Measurements from ENCODE around the gene HRAS.
"Not testable (repeated sequence)": the region's sequence is repeated elsewhere in the genome, so short reads cannot be mapped to it uniquely, and the experiment has no call there.

HRAS gene

DNA sequence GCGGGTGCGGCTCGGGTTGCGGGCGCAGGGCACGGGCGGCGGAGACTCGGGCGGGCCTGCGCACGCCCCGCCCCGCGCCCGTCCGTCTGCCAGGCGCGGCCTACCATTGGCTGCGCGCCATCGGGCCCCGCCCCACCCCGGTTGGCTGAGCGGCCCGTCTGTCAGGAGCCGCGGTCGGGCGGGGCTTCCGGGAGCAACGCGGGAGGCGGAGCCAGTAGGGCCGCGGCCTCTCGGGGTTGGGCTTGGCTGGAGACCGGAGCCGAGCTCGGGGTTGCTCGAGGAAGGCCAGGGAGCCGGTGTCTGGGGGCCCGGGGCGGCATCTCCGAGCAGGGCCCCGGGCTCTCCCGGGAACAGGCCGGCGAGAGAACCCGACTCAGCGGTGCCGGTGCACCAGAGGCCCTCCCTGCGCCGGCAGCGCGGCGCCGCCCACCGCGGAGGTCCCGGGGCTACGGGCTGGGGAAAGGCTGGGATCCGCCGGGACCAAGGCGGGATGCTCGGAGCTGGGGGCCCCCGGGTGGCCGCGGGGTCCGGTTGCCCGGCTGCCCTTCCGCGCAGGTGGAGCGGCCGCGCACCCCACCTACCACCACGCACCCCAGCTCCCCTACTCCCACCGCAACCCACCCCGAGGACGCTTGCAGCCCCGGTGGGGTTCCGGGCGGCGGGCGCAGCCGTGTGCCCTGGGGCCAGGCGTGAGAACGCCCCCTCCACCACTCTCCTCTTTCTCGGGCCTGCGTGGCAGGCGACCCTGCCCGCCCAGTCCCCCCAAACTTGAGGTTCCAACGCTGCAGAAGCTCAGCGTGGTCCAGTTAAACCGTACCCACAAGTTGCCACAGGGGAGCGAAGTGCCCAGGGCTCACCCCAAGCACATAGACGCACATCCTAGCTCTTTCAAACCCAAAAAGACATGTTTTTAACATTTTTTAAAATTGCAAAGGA is at the start of gene HRAS:
HRAS (minus strand) TSS at position 58 of the 936 bp plus-strand sequence.
- DNase-seq = peak; percentile 93

DNA sequence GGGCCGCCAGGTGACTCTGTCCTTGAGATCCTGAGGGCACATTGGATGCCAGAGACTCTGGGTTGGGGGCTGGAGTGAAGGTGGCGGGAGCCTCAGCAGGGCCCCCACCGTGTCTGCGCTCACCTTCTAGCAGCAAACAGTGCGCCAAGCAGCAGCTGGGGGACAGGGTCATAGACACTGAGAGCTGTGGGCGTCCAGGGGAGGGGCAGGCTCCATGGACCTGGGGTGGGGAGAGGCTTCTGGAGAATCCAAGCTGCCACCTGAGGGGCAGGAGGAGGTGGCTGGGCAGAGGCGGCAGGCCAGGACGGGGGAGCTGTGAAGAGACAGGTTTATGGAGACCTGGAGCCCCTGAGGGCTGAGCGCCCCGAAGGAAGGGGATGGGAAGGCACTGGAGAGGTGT is 48.9 kb upstream of the HRAS start:
- no peak for DNase-seq

DNA sequence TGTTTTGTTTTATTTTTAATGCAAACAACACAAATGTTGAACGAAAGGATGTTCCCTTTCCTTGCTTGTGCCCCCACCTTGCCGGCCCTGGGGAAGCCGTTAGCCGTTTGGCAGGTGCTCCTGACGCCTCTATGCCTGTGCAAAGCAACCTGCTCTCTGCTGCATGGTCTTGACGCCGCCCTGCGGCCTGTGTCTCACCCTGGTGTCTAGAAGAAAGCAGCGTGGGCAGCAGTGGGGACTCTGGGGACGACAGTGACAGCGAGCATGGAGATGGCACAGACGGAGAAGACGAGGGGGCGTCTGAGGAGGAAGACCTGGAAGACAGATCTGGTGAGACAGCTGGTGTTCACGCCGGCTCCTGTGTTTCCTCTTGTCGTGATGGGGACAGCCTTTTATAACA is 46.4 kb upstream of the HRAS start:
- DNase-seq = no peak

DNA sequence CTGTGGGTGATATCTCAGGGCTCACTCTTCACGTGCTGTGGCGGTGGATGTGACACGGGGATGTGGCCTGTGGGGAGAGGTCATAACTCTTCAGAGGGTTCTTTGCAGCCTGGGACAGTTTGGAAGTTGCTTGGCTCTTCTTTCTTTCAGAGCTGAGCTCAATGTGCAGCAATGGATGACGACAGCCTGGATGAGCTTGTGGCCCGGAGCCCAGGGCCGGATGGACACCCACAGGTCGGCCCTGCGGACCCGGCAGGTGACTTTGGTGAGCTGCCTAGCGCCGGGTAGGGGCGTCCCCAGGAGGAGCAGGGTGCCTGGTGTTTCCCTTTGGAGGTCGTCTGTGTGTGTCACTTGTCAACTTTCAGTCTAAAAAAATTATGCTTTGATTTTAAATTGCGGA is 46.0 kb upstream of the HRAS start:
- no peak for DNase-seq

DNA sequence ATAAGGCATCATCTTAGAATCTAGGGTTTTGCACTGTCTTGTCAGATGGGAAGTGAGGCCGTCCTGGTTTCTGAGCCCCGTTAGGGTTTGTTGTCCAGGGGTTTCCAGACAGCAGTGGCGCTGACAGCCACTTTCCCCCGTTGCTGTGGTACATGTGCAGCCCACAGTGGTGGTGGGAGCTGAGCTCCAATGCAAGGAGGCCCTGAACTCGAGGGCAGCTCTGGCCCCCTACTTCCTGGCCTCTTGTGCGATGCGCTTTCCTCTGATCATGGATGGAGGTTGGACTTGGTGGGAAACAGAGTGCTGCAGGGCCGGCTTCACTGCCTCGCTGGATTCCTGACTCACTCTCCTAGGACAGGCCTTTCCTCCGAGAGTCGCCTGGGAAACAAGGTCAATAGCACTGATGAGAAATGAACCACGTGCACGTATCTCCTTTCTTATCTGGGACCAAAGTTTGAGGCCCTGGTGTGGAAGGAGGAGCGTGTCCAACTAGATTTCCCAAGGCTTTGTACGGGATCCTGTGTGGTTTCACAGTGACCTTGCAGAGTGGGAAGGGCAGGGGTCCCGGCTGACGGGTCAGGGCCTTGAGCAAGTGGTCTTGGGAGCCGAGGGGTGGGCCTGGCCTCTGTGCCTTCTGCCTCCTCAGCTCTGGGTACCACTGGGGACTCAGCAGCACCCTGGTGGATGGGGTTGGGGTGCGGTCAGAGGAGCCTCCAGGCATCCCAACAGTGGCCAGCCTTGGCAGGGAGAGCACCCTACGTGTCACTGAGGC is 44.6 kb upstream of the HRAS start:
- no peak for DNase-seq

DNA sequence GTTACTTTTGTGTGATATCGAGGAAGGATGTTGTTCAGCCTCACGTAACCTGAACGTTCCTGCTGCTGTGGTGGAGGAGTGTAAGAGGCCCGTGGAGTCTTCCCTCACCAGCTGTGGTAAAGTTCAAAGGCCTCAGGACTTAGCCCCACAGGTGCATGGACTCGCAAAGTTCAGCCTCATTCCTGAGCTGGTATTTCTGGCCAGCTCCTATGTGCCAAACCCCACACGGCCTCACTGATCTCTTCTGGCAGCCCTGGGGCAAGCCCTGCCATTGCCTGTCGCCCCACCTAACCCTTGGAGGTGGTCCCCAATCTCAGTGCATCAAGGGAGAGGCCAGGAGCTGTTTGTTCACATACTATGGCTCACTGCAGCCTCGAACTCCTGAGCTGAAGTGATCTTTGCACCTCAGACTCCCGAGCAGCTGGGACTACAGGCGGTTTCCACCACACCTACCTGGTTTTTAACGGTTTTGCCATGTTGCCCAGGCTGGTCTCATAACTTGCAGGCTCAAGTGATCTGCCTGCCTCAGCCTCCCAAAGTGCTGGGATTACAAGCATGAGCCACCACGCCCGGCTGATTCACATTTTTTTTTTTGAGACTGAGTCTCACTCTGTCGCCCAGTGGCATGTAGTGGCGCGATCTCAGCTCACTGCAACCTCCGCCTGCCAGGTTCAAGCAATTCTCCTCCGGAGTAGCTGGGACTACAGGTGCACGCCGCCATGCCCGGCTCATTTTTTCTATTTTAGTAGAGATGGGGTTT is 43.1 kb upstream of the HRAS start:
- DNase-seq = no peak

DNA sequence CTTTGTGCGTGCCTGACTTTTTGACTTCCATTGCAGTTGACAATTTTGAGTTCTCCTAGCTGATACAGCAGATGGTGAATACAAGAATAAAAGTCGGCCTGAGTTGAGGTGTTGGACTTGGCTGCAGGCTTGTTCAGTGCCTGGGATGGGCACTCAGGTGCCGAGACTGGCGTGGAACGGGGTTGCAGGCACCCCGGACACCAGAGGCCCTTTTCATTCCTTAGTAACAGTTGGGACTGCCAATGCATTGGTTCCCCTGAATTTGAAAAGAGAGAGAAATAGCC is 42.2 kb upstream of the HRAS start:
- no peak for DNase-seq

DNA sequence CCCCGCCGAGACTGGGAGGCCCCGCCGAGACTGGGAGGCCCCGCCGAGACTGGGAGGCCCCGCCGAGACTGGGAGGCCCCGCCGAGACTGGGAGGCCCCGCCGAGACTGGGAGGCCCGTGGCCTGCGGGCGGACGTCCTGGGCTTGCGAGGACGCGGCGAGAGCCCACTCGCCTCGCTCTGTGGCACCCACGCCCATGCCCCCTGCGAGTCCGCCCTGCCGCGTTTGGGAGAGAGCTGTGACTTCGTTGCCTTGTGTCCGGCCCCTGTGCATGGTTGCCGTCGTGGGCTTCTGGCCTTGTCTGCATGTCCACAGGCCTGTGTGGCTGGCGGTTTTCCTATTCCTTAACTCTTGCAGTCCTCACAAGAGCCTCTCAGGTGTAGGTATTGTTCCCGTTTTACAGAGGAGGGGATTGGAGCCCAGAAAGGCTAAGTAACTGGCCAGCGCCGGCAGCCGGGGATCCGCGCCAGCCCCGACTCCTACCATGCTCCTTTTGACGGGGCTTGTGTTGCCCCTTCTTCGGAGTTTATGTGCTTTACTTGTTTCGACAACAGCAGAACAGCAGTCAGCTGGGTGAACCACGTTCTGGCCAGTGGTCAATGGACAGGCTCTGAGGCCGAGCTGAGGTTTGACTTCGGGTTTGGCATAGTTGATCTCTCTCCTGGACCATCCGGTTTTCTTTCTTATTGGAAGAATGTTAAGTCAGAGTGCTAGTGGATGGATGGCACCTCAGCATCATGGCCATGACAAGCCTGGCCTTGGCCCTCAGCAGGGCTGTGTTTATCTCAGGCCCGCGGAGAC is 41.6 kb upstream of the HRAS start:
- no peak for DNase-seq

DNA sequence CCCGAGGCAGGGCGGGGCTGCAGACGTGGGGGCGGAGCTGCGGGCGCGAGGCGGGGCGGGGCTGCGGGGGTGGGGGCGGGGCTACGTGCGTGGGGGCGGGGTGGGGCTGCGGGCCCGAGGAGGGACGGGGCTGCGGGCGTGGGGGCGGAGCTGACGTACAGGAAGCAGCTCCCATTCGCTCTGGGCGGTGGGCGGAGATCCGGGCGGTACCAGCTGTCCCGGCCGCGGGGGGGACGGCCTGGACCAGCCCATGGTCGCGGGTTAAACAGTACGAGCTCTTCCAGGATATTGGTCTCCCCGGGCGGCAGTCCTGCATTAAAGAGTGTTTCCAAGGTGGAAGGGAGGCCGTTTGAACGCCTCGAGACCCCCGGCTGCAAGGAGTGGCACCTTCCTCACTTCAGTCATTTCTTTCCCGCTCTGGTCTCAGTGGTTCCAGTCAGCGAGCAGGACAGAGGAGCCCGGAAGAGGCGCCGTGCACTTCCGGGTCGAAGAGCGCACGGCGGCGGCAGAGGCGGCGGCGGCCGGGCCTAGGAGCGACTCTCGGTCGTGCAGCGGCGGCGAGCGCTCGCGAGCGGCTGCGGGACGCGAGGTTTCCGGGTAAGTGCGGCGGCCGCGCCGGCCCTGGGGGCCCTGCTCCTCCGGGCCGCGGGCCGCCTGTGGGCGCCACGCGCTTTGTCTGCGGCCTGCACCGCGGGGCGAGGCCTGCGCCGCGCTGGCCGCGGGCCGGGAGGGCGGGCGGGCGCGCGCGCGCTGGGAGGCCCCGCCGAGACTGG is 40.8 kb upstream of the HRAS start, which contains the start of gene PHRF1:
PHRF1 (plus strand) TSS at position 475 of the 773 bp plus-strand sequence. CDS start 5,043 bp downstream, outside the sequence.
- DNase-seq = peak; percentile 91

DNA sequence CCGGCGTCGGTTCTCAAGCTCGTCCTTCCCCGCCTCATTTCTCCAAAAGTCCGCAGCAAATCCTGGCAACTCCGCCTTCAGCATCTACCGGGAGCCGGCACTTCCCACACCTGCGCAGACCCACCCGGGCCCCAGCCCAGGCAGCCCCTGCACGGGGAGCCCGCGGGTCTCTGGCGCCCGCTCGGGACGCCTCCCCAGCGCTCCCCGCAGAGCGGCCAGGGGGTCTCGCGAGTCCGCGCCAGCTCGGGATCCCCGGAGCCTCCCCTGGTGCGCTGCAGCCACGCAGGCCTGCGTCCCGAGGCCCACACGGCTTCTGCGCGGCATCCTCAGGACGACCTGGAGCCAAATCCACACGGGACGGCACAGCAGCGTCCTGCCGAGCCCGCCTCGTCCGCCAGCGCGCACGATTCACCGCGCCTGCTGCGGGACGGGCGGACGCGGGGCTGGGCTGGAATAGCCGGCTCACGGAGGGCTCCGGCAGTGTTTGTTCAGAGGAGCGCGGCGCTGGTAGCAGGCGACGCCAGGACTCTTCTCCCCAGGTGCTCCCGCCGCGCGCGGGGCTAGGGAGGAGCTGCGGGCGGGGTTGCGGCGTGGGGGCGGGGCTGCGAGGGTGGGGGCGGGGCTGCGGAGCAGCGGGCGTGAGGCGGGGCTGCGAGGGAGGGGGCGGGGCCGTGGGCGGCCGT is 40.1 kb upstream of the HRAS start:
- DNase-seq = peak; percentile 88

DNA sequence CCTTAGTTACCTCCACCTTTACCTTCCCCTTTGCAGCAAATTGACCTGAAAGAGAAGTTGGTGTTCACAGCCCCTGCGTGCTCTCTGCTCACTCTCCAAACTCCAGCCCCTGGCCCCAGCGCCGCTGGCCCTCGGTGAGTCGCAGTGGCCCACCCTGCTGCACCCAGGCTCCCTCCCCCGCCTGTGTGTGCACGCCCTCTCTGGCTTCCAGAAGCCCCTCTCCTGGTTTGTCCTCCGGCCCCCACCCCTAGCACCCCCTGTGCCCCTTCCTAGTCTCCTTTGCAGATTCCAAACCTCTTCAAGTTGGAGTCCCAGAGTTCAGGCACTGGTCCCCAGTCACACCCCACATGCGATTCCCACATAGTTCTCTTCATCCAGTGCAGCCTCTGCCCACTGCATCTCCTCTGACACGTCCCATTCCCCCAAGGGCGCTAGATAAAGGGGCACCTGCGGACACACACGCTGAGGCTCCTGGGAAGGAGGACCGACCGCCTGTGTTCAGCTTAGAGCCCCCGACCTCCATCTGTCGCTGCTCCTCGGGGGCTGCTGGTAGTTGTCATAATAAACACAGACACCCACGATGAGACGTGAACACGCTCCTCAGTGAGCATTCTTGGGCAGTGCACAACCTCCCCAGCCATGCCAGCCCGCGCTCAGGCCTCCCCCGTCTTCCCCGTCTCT is 39.4 kb upstream of the HRAS start:
- DNase-seq = no peak

DNA sequence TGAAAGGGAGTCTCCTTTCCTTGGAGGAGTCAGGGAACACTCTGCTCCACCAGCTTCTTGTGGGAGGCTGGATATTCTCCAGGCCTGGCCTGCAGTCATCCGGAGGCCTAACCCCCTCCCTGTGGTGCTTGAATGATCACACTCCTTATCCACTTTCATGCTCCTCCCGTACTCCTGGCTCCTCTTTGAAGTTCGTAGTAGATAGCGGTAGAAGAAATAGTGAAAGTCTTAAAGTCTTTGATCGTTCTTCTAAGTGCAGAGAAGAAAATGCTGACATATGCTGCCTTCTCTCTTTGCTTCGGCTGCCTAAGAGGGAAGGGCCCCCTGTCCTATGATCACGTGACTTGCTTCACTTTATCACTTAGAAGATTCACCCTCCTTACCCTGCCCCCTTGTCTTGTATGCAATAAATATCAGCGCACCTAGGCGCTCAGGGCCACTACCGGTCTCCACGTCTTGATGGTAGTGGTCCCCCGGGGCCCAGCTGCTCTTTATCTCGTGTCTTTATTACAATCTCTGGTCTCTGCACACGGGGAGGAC is 38.7 kb upstream of the HRAS start:
- not testable (repeated sequence) for DNase-seq

DNA sequence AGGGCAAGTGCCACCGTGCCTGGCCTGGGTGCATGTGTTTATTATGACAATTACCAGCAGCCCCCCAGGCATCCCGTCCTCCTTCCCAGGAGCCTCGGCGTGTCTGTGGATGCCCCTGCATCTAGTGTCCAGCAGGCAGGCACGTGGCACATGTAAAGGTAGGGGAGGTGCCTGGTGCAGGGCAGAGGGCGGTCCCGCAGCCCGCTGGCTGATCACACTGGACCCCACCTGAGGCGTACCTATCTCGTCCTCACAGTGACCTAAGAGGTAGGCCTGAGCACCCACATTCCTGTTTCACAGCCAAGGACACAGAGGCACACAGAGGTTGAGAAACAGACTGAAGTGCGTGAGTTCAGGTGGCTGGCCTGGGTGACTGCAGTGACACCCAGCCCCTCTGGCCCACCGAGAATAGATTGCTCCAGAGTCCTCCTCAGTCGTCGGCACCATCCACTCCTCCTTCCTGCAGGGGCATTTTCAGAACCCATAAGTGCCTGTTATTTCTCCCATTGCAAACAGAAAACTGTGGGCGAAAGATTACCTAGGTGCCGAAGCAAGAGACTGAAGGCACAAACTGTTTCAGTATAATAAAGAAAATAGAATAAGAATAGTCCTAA is 37.9 kb upstream of the HRAS start:
- no peak for DNase-seq

DNA sequence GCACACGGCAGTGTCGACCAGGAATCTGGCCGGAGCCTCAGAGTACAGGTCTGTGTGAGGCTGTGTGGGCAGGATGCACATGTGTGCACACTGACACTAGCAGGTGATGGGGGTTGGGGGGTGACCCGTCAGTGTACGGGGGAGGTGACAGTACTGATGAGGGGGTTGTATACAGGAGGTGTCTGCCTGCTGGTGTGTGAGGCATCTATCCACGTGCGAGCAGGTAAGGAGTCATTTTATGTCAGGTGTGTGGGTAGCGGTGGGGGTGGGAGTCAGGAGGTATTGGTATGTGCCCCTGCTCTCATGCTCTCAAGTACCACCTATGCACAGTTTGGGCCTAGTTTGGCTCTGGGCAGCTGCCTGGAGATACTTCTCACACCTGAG is 36.4 kb upstream of the HRAS start:
- no peak for DNase-seq

DNA sequence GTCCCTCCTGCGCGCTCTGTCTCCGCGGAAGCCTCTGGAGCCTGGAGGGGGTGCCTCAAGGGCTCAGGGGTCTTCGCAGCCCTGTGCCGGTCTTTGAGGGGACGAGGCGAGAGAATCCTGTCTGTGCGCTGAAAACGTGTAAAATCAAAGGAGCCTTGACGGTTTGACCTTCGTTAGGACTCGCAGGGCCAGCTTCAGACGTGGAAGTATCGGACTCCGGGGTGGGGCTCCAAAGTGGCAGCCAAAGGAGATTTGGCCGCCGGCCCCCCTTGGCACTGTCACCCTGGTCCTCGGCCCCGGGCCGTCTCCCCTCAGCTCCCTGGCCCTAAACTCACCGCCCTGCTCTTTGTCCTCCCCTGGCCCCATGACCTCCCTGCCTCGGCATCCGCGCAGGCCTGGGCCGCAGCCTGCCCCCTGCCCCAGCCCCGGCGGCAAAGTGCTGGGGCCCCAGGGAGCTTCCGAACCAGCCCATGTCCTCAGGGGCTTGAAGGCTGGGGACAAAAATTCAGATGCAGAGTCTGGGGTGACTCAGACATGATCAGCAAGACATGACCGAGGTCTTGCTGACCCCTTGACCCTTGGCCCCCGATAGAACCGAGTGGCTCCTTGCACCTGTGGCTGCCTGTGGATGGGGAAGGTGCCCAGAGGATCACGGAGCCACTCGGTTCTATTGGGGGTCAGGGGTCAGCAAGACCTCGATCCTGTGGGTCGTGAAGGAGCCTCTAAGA is 33.9 kb upstream of the HRAS start:
- DNase-seq = no peak

DNA sequence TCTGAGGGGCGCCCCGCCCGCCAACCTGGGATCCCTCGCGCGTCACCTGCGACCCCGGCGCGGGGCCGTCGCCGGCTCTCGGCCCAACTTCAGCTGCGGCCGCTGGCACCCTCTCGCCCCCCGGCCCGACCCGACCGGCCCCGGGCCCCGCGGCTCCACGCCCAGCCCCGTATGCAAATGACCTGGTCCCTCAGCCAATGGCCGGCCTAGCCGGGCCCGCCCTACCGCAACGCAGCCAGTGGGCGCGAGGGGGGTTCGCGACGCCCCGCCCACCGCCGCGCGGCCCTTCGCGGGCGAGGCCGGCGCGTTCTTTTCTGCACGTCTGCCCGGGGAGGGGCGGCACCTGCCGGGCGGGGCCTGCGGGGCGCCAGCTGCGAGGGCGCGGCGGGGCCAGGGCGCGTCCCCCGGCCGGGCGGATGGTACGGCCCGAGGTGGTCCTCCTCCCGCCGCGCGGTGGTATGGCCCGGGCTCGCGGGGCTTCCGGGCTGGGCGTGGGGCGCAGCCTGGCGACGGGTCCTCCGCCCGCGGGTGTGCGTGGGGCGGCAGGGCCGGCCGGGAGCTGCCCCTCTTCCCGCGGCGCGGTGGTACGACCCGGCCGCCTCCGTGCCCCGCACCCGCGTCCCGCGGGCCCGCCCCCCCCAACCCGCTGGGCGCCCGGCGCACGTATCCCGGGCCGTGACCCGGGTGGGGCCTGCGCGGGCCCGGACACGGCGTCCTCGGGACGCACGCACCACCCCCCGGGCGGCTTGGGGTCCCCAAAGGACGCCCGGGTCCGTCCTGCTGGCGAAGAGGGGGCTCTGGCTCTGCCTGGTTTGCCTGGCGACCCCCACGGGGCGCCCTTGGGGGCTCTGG is 33.2 kb upstream of the HRAS start:
- DNase-seq = peak; percentile 95

DNA sequence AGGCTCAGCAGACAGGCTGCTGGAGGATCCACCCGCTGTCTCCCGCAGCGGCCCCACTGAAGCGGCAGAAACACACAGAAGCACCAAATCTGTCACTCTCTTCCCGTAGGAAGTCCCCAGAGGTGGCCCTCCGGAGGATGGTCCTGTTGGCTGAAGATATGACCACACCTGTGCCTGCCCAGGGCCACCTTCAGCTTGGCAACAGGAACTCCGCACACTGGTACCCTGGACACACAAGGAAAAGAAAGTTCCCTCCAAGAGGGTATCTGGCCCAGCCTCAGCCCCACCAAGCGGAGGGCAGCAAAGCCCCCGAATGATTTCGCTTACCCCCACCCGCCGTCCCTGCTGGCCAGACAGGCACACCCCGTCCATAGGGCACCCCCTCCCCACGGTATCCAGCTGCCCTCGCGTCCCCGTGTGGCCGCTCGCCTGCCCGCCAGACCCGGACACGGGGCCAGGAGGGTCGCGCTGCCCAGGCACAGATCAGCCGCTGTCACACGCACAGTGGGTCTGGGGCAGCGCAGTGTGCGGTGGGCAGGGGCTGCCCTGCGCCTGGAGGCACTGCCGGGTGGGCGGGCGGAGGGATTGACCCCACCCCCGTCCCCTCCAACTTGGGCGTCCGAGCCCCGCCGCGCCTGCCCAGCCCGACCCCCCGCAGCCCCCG is 32.4 kb upstream of the HRAS start:
- DNase-seq = no peak
